T-helper 17 cell (primary cell): ENCODE data around the gene ZNF32. TPM values are rescaled to one million over a fixed set of nuclear protein-coding genes. Genes with fewer than 3 reads are reported as not detected.
"Not testable (repeated sequence)": the region's sequence is repeated elsewhere in the genome, so short reads cannot be mapped to it uniquely, and the experiment has no call there.

Experiments used
- ATAC-seq: fragments of 150-1000 bp; cut with Tn5 transposase; 2 replicates; pipeline ENCODE4 v1.10.0; 2021; ENCODE audit warnings: mild to moderate bottlenecking, moderate library complexity
- DNase-seq, 3 donors: peaks; one replicate each; pipeline versions ENCODE4 v3.0.0 to v3.0.0-alpha.2; 2020 to 2021
- H3K9me3 ChIP-seq: one replicate; pipeline ENCODE4 v1.7.0; 2013; ENCODE audit warnings: low read length, mild to moderate bottlenecking; ENCODE audit not compliant: control insufficient read depth, poor library complexity, severe bottlenecking
- H3K27ac Mint-ChIP-seq: one replicate; pipeline ENCODE4 v1.8.0; 2022; ENCODE audit warnings: mild to moderate bottlenecking, moderate library complexity, mixed read lengths
- H3K27me3 Mint-ChIP-seq: one replicate; pipeline ENCODE4 v1.8.0; 2022; ENCODE audit warnings: mixed read lengths
- H3K36me3 Mint-ChIP-seq: one replicate; pipeline ENCODE4 v1.8.0; 2022; ENCODE audit warnings: low read depth, mixed read lengths
- H3K4me1 Mint-ChIP-seq: one replicate; pipeline ENCODE4 v1.8.0; 2022; ENCODE audit warnings: mild to moderate bottlenecking, mixed read lengths
- H3K4me3 Mint-ChIP-seq: one replicate; pipeline ENCODE4 v1.8.0; 2022; ENCODE audit warnings: mild to moderate bottlenecking, moderate library complexity, mixed read lengths
- total RNA-seq, 4 donors: library from RNA in 2 of 4; stranded (reverse) in 2 of 4; gene quantifications; one replicate each; pipeline ENCODE4 v1.2.3 and lab custom pipeline; 2022 to 2026

The ZNF32 gene
- total RNA-seq, 2 donors from 2014 or later, result 19.0 to 19.2 TPM

- no peaks in the 10 kb centered on the region for H3K27me3 Mint-ChIP-seq
- H3K9me3 ChIP-seq, result peaks cover 30% of the 10 kb centered on the region
- ATAC-seq, result no peak
- peak overlapping the region; percentile 93 for H3K4me3 Mint-ChIP-seq
- peak overlapping the region; percentile 90 for H3K27ac Mint-ChIP-seq
- H3K36me3 Mint-ChIP-seq, result peaks cover 6% of the 10 kb centered on the region
- DNase-seq, result no peak
- H3K4me1 Mint-ChIP-seq, result peaks cover 6% of the 10 kb centered on the region
Observed at GRCh38 chr10:43647576-43647975, 1.1 kb downstream of the ZNF32 start.

- ATAC-seq, result no peak
- Mint-ChIP-seq H3K27ac (no peak overlapping the region), H3K27me3 (no peaks in the 10 kb centered on the region), H3K4me1 (peaks cover 6% of the 10 kb centered on the region), H3K4me3 (no peak overlapping the region), H3K36me3 (peaks cover 6% of the 10 kb centered on the region)
- no peak for DNase-seq
- H3K9me3 ChIP-seq, result peaks cover 41% of the 10 kb centered on the region
Observed at GRCh38 chr10:43645866-43646265, 2.8 kb downstream of the ZNF32 start.

- Mint-ChIP-seq H3K36me3 (peaks cover 6% of the 10 kb centered on the region), H3K27ac (no peak overlapping the region), H3K4me1 (peaks cover 6% of the 10 kb centered on the region), H3K4me3 (no peak overlapping the region), H3K27me3 (no peaks in the 10 kb centered on the region)
- DNase-seq, result no peak
- ATAC-seq, result no peak
- H3K9me3 ChIP-seq, result peaks cover 41% of the 10 kb centered on the region
Observed at GRCh38 chr10:43644252-43644651, 4.4 kb downstream of the ZNF32 start.

GRCh38 chr10:43640603-43641002 is 8.1 kb downstream of the ZNF32 start:
- ATAC-seq, result no peak
- Mint-ChIP-seq H3K36me3 (peaks cover 4% of the 10 kb centered on the region), H3K4me1 (no peaks in the 10 kb centered on the region), H3K27me3 (no peaks in the 10 kb centered on the region), H3K27ac (no peak overlapping the region), H3K4me3 (no peak overlapping the region)
- peaks cover 33% of the 10 kb centered on the region for H3K9me3 ChIP-seq
- DNase-seq, result no peak

- H3K36me3 Mint-ChIP-seq, H3K4me1 Mint-ChIP-seq, H3K9me3 ChIP-seq, H3K4me3 Mint-ChIP-seq, DNase-seq, H3K27ac Mint-ChIP-seq, H3K27me3 Mint-ChIP-seq, ATAC-seq: not testable (repeated sequence)
Observed at GRCh38 chr10:43635816-43636215, 12.9 kb downstream of the ZNF32 start.

- H3K27ac Mint-ChIP-seq, result no peak overlapping the region
- no peak for ATAC-seq
- H3K4me3 Mint-ChIP-seq, result no peak overlapping the region
- H3K36me3 Mint-ChIP-seq, result no peaks in the 10 kb centered on the region
- no peaks in the 10 kb centered on the region for H3K9me3 ChIP-seq
- no peak for DNase-seq
- no peaks in the 10 kb centered on the region for H3K4me1 Mint-ChIP-seq
- H3K27me3 Mint-ChIP-seq, result no peaks in the 10 kb centered on the region
Observed at GRCh38 chr10:43628956-43629355, 19.7 kb downstream of the ZNF32 start.

- H3K9me3 ChIP-seq, result no peaks in the 10 kb centered on the region
- DNase-seq, result no peak
- H3K4me3 Mint-ChIP-seq, result no peak overlapping the region
Observed at GRCh38 chr10:43627942-43628341, 20.7 kb downstream of the ZNF32 start.

GRCh38 chr10:43623351-43623750 is 25.3 kb downstream of the ZNF32 start:
- Mint-ChIP-seq H3K27me3 (no peaks in the 10 kb centered on the region), H3K4me1 (peaks cover 8% of the 10 kb centered on the region), H3K4me3 (peak overlapping the region; percentile 49), H3K36me3 (no peaks in the 10 kb centered on the region), H3K27ac (peak overlapping the region; percentile 8)
- peaks cover 3% of the 10 kb centered on the region for H3K9me3 ChIP-seq
- DNase-seq, result no peak
- ATAC-seq, result no peak

More at GRCh38 chr10:43627942-43628341, 20.7 kb downstream of the ZNF32 start:
- Mint-ChIP-seq H3K27me3 (no peaks in the 10 kb centered on the region), H3K27ac (no peak overlapping the region), H3K36me3 (no peaks in the 10 kb centered on the region), H3K4me1 (peaks cover 5% of the 10 kb centered on the region)
- no peak for ATAC-seq

GRCh38 chr10:43622038-43622437 is 26.6 kb downstream of the ZNF32 start:
- Mint-ChIP-seq H3K27ac (no peak overlapping the region), H3K27me3 (no peaks in the 10 kb centered on the region), H3K4me3 (peak overlapping the region; percentile 25), H3K36me3 (no peaks in the 10 kb centered on the region), H3K4me1 (peaks cover 8% of the 10 kb centered on the region)
- ATAC-seq, result no peak
- peaks cover 6% of the 10 kb centered on the region for H3K9me3 ChIP-seq
- DNase-seq, result no peak

- H3K27ac Mint-ChIP-seq, result no peak overlapping the region
- ATAC-seq (no peak), DNase-seq (no peak)
- H3K4me1 Mint-ChIP-seq, result peaks cover 8% of the 10 kb centered on the region
- no peaks in the 10 kb centered on the region for H3K27me3 Mint-ChIP-seq
- peaks cover 14% of the 10 kb centered on the region for H3K9me3 ChIP-seq
- H3K36me3 Mint-ChIP-seq, result peaks cover 7% of the 10 kb centered on the region
- H3K4me3 Mint-ChIP-seq, result no peak overlapping the region
Observed at GRCh38 chr10:43619368-43619767, 29.3 kb downstream of the ZNF32 start.

GRCh38 chr10:43616697-43617370 is 31.8 kb downstream of the ZNF32 start:
- no peak for ATAC-seq
- no peaks in the 10 kb centered on the region for H3K4me1 Mint-ChIP-seq
- H3K36me3 Mint-ChIP-seq, result peaks cover 9% of the 10 kb centered on the region
- no peak overlapping the region for H3K4me3 Mint-ChIP-seq
- no peak overlapping the region for H3K27ac Mint-ChIP-seq
- no peaks in the 10 kb centered on the region for H3K27me3 Mint-ChIP-seq
- DNase-seq, result no peak
- H3K9me3 ChIP-seq, result peaks cover 16% of the 10 kb centered on the region

GRCh38 chr10:43610636-43611035 is 38.0 kb downstream of the ZNF32 start:
- Mint-ChIP-seq H3K4me1 (peaks cover 19% of the 10 kb centered on the region), H3K36me3 (peaks cover 13% of the 10 kb centered on the region)
- no peak for ATAC-seq

GRCh38 chr10:43607199-43607573 is 41.5 kb downstream of the ZNF32 start:
- DNase-seq (no peak), ATAC-seq (no peak)
- Mint-ChIP-seq H3K36me3 (peaks cover 9% of the 10 kb centered on the region), H3K4me1 (peaks cover 20% of the 10 kb centered on the region), H3K27ac (peak overlapping the region; percentile 83), H3K27me3 (no peaks in the 10 kb centered on the region), H3K4me3 (peak overlapping the region; percentile 86)
- H3K9me3 ChIP-seq, result no peaks in the 10 kb centered on the region

More at GRCh38 chr10:43610636-43611035, 38.0 kb downstream of the ZNF32 start:
- H3K4me3 Mint-ChIP-seq, result no peak overlapping the region
- no peaks in the 10 kb centered on the region for H3K27me3 Mint-ChIP-seq
- H3K9me3 ChIP-seq, result peaks cover 2% of the 10 kb centered on the region
- H3K27ac Mint-ChIP-seq, result no peak overlapping the region
- DNase-seq, result no peak
